ENCODE data around the gene NLGN1. TPM values are rescaled to one million over a fixed set of nuclear protein-coding genes. Genes with fewer than 3 reads are reported as not detected.

The NLGN1 gene
- total and polyA plus RNA-seq, 2 of the 13 experiments (the other 11 are each of a cell fraction or from before 2014, with no cell fraction given) = not detected

GRCh38 chr3:174020156-174020555 lies 622.6 kb downstream of the NLGN1 start (continued):
- no peak for TF ChIP-seq ZNF503 (CRISPR knock-in tag; IDR thresholded peaks at IDR 0.05)
- no peak for TF ChIP-seq ZNF674 (CRISPR knock-in tag; IDR thresholded peaks at IDR 0.05; ENCODE audit: low read depth)
- TF ChIP-seq ZNF782 (CRISPR knock-in tag; IDR thresholded peaks at IDR 0.05; ENCODE audit: borderline replicate concordance) = no peak
- no peak for TF ChIP-seq MXD1 (CRISPR knock-in tag; IDR thresholded peaks at IDR 0.05)
- no peak for TF ChIP-seq ZNF670 (CRISPR knock-in tag; IDR thresholded peaks at IDR 0.05; ENCODE audit: borderline replicate concordance)
- TF ChIP-seq CREB3 (CRISPR knock-in tag; IDR thresholded peaks at IDR 0.05) = no peak
- no peak for TF ChIP-seq CTCF (CRISPR knock-in tag; IDR thresholded peaks at IDR 0.05)
- no peak for TF ChIP-seq ZNF83 (CRISPR knock-in tag; IDR thresholded peaks at IDR 0.05; ENCODE audit: borderline replicate concordance)
- no peak for TF ChIP-seq ZNF34 (CRISPR knock-in tag; IDR thresholded peaks at IDR 0.05; ENCODE audit: borderline replicate concordance)
